HG02798 (cell line): ENCODE measurements around the gene ACKR2.

Source experiments
- ATAC-seq: cut with Tn5 transposase; IDR thresholded peaks from one replicate; pipeline ENCODE4 v1.9.1; 2021; ENCODE audit warnings: mild to moderate bottlenecking; ENCODE audit not compliant: unreplicated experiment, poor library complexity

ACKR2 gene

GRCh38 chr3:42853056-42853455 lies 43.8 kb downstream of the ACKR2 start:
- no peak for ATAC-seq

GRCh38 chr3:42853739-42854302 lies 44.6 kb downstream of the ACKR2 start:
- no peak for ATAC-seq

- no peak for ATAC-seq
Observed at GRCh38 chr3:42855219-42855546, 45.9 kb downstream of the ACKR2 start.

GRCh38 chr3:42855547-42856380 lies 46.5 kb downstream of the ACKR2 start:
- ATAC-seq = no peak

GRCh38 chr3:42856544-42856943 lies 47.3 kb downstream of the ACKR2 start:
- no peak for ATAC-seq

GRCh38 chr3:42864321-42864950 lies 55.2 kb downstream of the ACKR2 start:
- no peak for ATAC-seq

- no peak for ATAC-seq
Observed at GRCh38 chr3:42865256-42865655, 56.0 kb downstream of the ACKR2 start.

- no peak for ATAC-seq
Observed at GRCh38 chr3:42867138-42867537, 57.9 kb downstream of the ACKR2 start.

- no peak for ATAC-seq
Observed at GRCh38 chr3:42868841-42869240, 59.6 kb downstream of the ACKR2 start.

GRCh38 chr3:42871592-42872196 lies 62.4 kb downstream of the ACKR2 start:
- no peak for ATAC-seq

- no peak for ATAC-seq
Observed at GRCh38 chr3:42872718-42873117, 63.5 kb downstream of the ACKR2 start.

GRCh38 chr3:42873221-42873982 lies 64.2 kb downstream of the ACKR2 start:
- ATAC-seq = no peak

- ATAC-seq = no peak
Observed at GRCh38 chr3:42874749-42875148, 65.5 kb downstream of the ACKR2 start.

GRCh38 chr3:42875325-42876151 lies 66.3 kb downstream of the ACKR2 start, which contains the start of gene CYP8B1:
Gene CYP8B1, minus strand, starts transcription at chr3:42875879. Its CDS starts 63 bp downstream, at chr3:42875816.
- ATAC-seq = no peak

- ATAC-seq = no peak
Observed at GRCh38 chr3:42876401-42876800, 67.2 kb downstream of the ACKR2 start.

- no peak for ATAC-seq
Observed at GRCh38 chr3:42876940-42877720, 67.9 kb downstream of the ACKR2 start.

- no peak for ATAC-seq
Observed at GRCh38 chr3:42877881-42878280, 68.6 kb downstream of the ACKR2 start.

GRCh38 chr3:42880183-42880582 lies 70.9 kb downstream of the ACKR2 start:
- ATAC-seq = no peak
